Keratinocyte (primary cell): ENCODE data around the gene RHNO1. TPM values are rescaled to one million over a fixed set of nuclear protein-coding genes. Genes with fewer than 3 reads are reported as not detected.

Source experiments
- DNase-seq: peaks from one replicate; pipeline ENCODE4 v3.0.0-alpha.2; 2011; ENCODE audit warnings: low read depth, missing footprints, low spot score
- FAIRE-seq: peaks from 2 replicates; lab custom pipeline; 2011; peaks lifted over from hg19 to GRCh38; lab: Jason Lieb, UNC
- H2AFZ ChIP-seq: 2 replicates; pipeline ENCODE4 v1.6.0; 2012; ENCODE audit warnings: low read length, control low read depth, inconsistent platforms; ENCODE audit not compliant: control insufficient read depth
- H3K27ac ChIP-seq: 2 replicates; pipeline ENCODE4 v1.5.1; 2011; ENCODE audit warnings: low read length; ENCODE audit not compliant: control insufficient read depth, insufficient read depth
- H3K27me3 ChIP-seq: 3 replicates; pipeline ENCODE4 v1.6.0; 2011; ENCODE audit warnings: low read length; ENCODE audit not compliant: control insufficient read depth, insufficient read depth; ENCODE audit errors: extremely low read depth
- H3K36me3 ChIP-seq, 2 experiments: 2 replicates in 1 of 2; 3 replicates in 1 of 2; pipeline ENCODE4 v1.5.1; 2011; ENCODE audit warnings: low read length in 2 of 2, mild to moderate bottlenecking in 1 of 2; ENCODE audit not compliant: control insufficient read depth in 2 of 2, insufficient read depth in 2 of 2; ENCODE audit errors: extremely low read depth in 1 of 2
- H3K4me1 ChIP-seq: 3 replicates; pipeline ENCODE4 v1.5.1; 2011; ENCODE audit warnings: low read length; ENCODE audit not compliant: control insufficient read depth, insufficient read depth; ENCODE audit errors: extremely low read depth
- H3K4me2 ChIP-seq: 3 replicates; pipeline ENCODE4 v1.6.0; 2011; ENCODE audit warnings: low read depth, low read length; ENCODE audit not compliant: control insufficient read depth, insufficient read depth; ENCODE audit errors: extremely low read depth
- H3K4me3 ChIP-seq, 3 experiments: fragments of 200-600 bp in 1 of 3; sonication (generic) in 1 of 3; 2 replicates in 2 of 3; 3 replicates in 1 of 3; pipeline ENCODE4 v1.5.1; 2011 to 2016; ENCODE audit warnings: low read length in 3 of 3, mild to moderate bottlenecking in 3 of 3, control low read depth in 2 of 3, inconsistent platforms in 1 of 3, low read depth in 1 of 3, mixed read lengths in 1 of 3, mixed run types in 1 of 3, moderate library complexity in 1 of 3; ENCODE audit not compliant: control insufficient read depth in 2 of 3, insufficient read depth in 2 of 3; ENCODE audit errors: extremely low read depth in 1 of 3
- H3K79me2 ChIP-seq: 2 replicates; pipeline ENCODE4 v1.6.0; 2012; ENCODE audit warnings: low read length; ENCODE audit not compliant: control insufficient read depth, insufficient read depth
- H3K9ac ChIP-seq: 3 replicates; pipeline ENCODE4 v1.6.0; 2011; ENCODE audit warnings: low read length; ENCODE audit not compliant: control insufficient read depth, insufficient read depth; ENCODE audit errors: extremely low read depth
- H3K9me1 ChIP-seq: 3 replicates; pipeline ENCODE4 v1.6.0; 2011; ENCODE audit warnings: low read length; ENCODE audit not compliant: control insufficient read depth, insufficient read depth; ENCODE audit errors: extremely low read depth
- H3K9me3 ChIP-seq: 2 replicates; pipeline ENCODE4 v1.5.1; 2012; ENCODE audit warnings: low read depth, low read length; ENCODE audit not compliant: control insufficient read depth
- H4K20me1 ChIP-seq: 3 replicates; pipeline ENCODE4 v1.6.0; 2011; ENCODE audit warnings: low read length; ENCODE audit not compliant: control insufficient read depth, insufficient read depth; ENCODE audit errors: extremely low read depth
- CTCF ChIP-seq, 3 experiments: IDR thresholded peaks in 1 of 3; conservative IDR thresholded peaks in 1 of 3; optimal IDR thresholded peaks in 1 of 3; 2 replicates in 2 of 3; 3 replicates in 1 of 3; pipeline versions ENCODE3 to v1.5.1; 2011; ENCODE audit warnings: low read length in 3 of 3, mild to moderate bottlenecking in 3 of 3, moderate library complexity in 2 of 3, control low read depth in 1 of 3, inconsistent platforms in 1 of 3; ENCODE audit not compliant: insufficient read depth in 2 of 3; ENCODE audit errors: extremely low read depth in 1 of 3
- EZH2 ChIP-seq: IDR thresholded peaks from one replicate; pipeline ENCODE4 v1.6.1; 2012; ENCODE audit warnings: inconsistent platforms, mild to moderate bottlenecking, low read length, moderate library complexity
- dilution Hi-C: fragments of 300-500 bp; cut with MboI; formaldehyde crosslinking; loops from one replicate; pipeline ENCODE4 v1.7.0; 2020; ENCODE audit warnings: low sequenced_read_pairs; ENCODE audit not compliant: extremely low pct_ligation_motif_present
- polyA plus RNA-seq, 5 experiments: library from polyadenylated mRNA; depleted of rRNA in 3 of 5; stranded (reverse) in 3 of 5; stranded (forward) in 1 of 5; unstranded in 1 of 5; fragments of >200 nt; gene quantifications; 1 replicate in 1 of 5; 2 replicates in 3 of 5; 3 replicates in 1 of 5; pipeline versions ENCODE4 v1.2.1 to v1.2.3, GENCODE V29; 2011 to 2012; ENCODE audit warnings: missing spikeins in 2 of 5, low read depth in 1 of 5, low replicate concordance in 1 of 5

RHNO1 gene
- polyA plus RNA-seq, 1 donor (not counting 4 experiments of a cell fraction or from before 2014, with no cell fraction given) = 25.6 TPM

DNA sequence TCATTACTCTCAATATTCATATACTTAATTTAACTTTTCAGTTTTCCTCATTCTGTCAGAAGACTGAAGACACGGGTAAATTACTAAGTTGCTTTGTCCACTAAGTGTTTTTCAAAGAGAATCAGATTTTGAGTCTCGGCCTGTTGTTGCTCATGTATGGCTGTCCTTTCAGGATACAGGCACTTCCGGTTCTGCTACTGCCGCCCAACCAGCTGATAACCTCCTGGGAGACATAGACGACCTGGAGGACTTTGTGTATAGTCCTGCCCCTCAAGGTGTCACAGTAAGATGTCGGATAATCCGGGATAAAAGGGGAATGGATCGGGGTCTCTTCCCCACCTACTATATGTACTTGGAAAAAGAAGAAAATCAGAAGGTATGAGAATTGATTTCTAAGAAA lies 53.8 kb downstream of the RHNO1 start:
- DNase-seq (no peak), FAIRE-seq (no peak)
- no peaks in the 10 kb centered on the region for H3K27me3 ChIP-seq
- H3K4me1 ChIP-seq = peaks cover 4% of the 10 kb centered on the region
- no peak overlapping the region for H3K4me3 ChIP-seq
- H3K9ac ChIP-seq = no peak overlapping the region
- H2AFZ ChIP-seq = no peak overlapping the region
- dilution Hi-C loops = no loop called here
- TF ChIP-seq CTCF (optimal IDR thresholded peaks at IDR 0.05 in 1 of 3, IDR thresholded peaks at IDR 0.05 in 1 of 3, conservative IDR thresholded peaks at IDR 0.05 in 1 of 3; ENCODE audit: extremely low read depth in 1 of 3, insufficient read depth in 2 of 3, low read length in 3 of 3) (no peak), EZH2 (no peak)
- no peak overlapping the region for H3K27ac ChIP-seq
- H3K79me2 ChIP-seq = no peaks in the 10 kb centered on the region
- H3K9me1 ChIP-seq = no peaks in the 10 kb centered on the region
- no peaks in the 10 kb centered on the region for H3K9me3 ChIP-seq
- H4K20me1 ChIP-seq = no peaks in the 10 kb centered on the region
- no peak overlapping the region for H3K4me2 ChIP-seq
- peaks cover 8 to 13% of the 10 kb centered on the region in 2 experiments for H3K36me3 ChIP-seq

DNA sequence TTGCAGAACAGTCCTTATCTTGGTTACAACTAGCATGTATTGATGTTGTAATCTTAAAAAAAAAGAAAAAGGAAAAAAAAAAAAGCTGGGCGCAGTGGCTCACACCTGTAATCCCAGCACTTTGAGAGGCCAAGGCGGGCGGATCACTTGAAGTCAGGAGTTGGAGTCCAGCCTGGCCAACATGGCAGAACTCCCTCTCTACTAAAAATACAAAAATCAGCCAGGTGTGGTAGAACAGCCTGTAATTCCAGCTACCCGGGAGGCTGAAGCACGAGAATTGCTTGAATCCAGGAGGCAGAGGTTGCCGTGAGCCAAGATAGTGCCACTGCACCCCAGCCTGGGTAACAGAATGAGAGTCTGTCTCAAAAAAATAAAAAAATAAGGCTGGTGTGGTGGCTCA lies 56.6 kb downstream of the RHNO1 start:
- no peak overlapping the region for H3K9ac ChIP-seq
- no peak overlapping the region for H2AFZ ChIP-seq
- H3K4me1 ChIP-seq = no peaks in the 10 kb centered on the region
- H4K20me1 ChIP-seq = no peaks in the 10 kb centered on the region
- dilution Hi-C loops = no loop called here
- H3K9me3 ChIP-seq = no peaks in the 10 kb centered on the region
- no peak for TF ChIP-seq EZH2
- no peak for TF ChIP-seq CTCF (optimal IDR thresholded peaks at IDR 0.05 in 1 of 3, IDR thresholded peaks at IDR 0.05 in 1 of 3, conservative IDR thresholded peaks at IDR 0.05 in 1 of 3; ENCODE audit: extremely low read depth in 1 of 3, insufficient read depth in 2 of 3, low read length in 3 of 3)
- DNase-seq (no peak), FAIRE-seq (no peak)
- no peaks in the 10 kb centered on the region for H3K27me3 ChIP-seq
- H3K79me2 ChIP-seq = no peaks in the 10 kb centered on the region
- no peak overlapping the region for H3K4me3 ChIP-seq
- H3K9me1 ChIP-seq = no peaks in the 10 kb centered on the region
- no peak overlapping the region for H3K4me2 ChIP-seq
- peaks cover 14 to 18% of the 10 kb centered on the region in 2 experiments for H3K36me3 ChIP-seq
- no peak overlapping the region for H3K27ac ChIP-seq
